Activated effector memory CD4-positive, alpha-beta T cell treated with anti-CD3 and anti-CD28 coated beads, Interleukin-2, amount 50 U/mL, for 16 hours (primary cell): Measurements from ENCODE around the gene COX15.
A peak's percentile ranks its signal among the peaks of the same experiment; 100 is the strongest.
"Not testable (repeated sequence)": the region's sequence is repeated elsewhere in the genome, so short reads cannot be mapped to it uniquely, and the experiment has no call there.

Experiments
- DNase-seq: peaks from one replicate; pipeline ENCODE4 v3.0.0-alpha.2; 2020

COX15 gene

DNA sequence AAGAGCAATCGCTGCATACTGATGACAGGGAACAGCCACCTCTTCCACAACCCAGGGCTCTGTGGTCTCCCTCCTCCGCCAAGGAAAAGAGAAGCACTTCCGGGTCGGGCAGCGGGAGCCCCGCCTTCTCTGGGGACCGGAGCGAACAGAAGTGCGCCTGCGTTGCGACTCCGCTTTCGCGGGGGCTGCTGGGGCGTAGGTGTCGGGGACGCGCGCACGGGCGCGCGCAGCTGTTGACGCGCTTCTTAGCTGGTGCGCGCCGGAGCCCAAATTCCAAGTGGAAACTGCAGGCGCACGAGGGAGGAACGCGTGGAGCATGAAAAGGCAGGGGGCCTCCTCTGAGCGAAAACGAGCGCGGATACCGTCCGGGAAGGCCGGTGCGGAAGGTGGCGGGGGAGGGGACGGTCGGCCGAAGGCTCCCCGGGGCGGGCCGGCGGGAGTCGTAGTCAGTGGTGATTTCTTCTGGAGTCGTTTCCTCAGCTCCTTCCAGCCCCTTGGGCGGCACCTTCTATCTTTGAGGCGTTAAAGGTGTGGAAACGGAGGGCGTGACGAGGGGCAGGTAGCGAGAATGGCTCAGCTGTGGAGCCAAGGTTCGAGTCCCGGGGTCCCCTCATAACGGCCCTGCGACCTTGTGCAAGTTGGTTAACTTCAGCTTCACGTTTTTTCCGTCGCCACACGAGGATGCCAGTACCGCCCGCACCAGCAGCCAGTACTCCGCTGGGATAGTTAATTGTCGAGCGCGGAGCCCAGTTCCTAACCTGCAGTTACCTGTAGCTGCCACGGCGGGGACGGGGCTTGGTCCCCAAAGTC, at the start of gene COX15, which contains the start of gene CUTC:
COX15 (minus strand) TSS at position 95 of the 810 bp plus-strand sequence; CDS start at position 17, 78 bp downstream.
CUTC (plus strand) TSS at position 202 of the 810 bp plus-strand sequence; CDS start at position 317, 115 bp downstream.
- DNase-seq, result peak; percentile 98

DNA sequence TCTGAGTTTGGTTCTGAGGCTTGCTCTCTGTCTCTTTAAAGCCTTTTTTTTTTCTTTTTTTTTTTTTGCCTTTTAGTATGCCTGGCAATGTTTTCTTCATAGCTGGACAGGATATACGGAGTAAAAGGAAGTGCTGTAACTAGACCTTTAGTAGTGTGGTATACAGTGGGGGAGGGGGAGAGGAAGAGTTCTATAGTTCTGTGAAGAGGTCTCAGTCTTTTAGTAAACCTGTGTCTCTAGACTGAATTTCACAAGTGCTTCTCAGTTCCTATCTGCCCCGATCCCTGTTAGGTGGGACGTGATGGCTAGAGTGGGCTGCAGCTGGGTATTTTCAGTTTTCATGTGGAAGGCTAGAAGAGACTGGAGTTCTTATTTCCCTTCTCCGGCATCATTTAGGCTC, 47.4 kb upstream of the COX15 start:
- no peak for DNase-seq

DNA sequence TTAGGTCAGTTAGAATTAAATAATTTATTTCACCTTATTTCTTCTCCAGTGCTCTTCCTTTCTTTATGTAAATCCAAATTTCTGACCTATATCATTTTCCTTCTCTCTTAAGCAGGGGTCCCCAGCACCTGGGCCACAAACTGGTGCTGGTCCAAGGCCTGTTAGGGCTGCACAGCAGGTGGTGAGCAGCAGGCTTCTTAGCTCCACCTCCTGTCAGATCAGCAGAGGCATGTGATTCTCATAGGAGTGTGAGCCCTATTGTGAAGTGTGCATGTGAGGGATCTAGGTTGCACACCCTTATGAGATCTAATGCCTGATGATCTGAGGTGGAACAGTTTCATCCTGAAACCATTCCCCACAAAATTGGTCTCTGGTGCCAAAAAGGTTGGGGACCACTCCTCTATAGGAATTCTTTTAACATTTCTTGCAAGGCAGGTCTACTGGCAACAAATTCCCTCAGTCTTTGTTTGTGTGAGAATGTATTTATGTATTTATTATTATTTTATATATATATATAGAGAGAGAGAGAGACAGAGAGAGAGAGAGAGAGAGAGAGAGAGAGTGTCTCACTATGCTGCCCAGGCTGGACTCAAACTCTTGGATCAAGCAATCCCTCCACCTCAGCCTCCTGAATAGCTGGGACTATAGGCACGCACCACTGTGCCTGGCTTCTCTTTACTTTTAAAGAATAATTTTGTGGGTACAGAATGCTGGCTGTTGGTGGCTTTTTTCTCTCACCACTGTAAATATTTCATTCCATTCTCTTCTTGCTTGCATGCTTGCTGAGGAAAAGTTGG, 46.2 kb upstream of the COX15 start:
- DNase-seq, result no peak

DNA sequence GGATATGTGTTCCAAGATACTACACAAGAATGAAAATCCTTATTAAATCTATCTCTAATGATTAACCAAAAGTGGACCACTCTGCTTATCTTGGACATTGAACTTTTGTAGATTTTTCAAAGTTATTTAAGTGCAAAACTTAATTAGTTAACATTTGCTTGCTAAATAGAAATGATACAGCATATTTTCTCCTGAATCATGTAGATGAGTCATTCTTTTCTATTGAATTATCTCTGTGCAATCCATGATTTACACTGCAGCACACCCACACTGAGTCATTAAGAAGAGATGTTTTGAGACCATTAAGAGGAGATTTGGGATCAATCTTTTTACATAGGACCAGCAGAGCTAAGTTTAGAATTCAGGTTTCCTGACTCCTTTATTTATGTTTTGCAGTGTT, 43.9 kb upstream of the COX15 start:
- no peak for DNase-seq

DNA sequence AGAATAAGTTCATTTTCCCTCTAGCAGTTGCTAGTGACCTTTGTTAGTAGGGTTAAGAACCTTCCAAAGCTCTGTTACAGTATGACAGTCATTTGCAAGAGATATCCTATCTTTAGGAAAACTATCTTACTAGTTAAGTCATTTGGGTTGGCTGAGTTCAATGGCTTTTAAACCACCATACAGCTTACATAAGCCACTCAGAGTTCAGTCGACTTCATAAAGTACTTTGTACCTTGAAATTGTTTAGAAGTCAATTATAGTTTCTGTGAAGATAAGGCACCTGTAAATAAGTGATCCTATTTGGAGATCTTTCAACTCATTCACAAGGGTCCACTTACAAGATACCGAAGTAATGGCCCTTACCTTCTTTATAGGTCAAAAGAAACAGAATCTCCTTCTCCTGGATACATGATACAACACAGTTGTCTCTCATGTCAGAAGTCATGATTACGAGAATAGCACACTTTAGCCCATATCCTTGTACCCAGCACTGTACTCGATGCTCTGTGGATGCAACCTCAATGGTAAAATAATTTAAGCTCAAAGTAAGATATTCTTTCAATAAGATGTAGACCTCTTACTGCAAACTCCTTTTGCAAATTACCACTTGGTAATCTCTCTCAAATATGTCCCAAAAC, 38.6 kb upstream of the COX15 start:
- DNase-seq, result no peak

DNA sequence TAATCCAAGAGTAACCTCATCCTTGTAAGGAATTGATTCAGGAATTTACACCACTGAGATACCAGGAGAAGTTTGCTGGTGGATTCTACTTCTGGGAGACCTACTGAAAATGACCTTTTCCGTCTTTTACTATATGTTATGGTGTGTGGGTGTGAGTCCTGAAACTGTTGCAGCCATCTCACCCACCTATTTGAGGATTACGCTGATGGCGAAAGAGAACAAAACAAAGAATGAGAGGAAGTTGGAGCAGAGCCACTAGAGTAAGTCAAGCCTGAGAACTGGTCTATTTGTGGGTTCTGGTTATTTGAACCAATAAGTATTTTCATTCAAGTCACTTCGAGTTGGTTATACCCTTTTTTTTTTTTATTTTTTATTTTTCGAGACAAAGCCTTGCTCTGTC, 37.8 kb upstream of the COX15 start:
- no peak for DNase-seq

DNA sequence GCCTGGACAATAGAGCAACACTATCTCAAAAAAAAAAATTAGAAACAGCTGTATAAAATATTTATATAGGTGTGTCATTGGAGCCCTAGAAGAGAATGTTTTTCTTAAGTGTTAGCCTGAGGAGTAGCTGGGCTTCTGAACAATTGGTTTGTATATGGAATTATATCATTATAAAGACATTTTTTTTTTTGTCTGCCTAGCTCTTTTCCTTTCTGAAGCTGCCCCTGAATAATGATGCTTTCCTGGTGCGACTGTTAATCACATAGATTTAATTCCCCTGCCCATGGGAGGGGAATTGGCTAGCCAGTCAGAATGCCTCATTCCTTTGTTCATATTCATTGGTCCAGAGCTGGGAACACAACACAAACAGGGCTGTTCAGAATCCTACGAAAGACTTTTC, 36.6 kb upstream of the COX15 start:
- DNase-seq, result no peak

DNA sequence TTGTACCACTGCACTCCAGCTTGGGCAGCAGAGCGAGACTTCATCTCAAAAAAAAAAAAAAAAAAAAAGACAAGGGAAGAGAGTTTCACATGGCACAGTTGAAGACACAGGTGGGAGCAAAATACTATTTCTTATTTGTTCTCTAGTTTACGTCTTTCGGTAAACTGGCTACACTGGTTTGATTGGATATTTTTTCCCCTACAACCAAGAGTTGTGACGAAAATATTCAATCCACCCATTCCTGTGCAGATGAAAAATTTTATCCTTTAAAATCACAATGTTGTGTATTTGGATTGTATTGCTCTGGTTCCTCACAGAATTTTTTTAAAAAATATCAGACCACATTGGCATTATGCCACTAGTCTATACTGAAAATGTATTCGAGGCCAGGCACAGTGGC, 36.0 kb upstream of the COX15 start:
- no peak for DNase-seq

DNA sequence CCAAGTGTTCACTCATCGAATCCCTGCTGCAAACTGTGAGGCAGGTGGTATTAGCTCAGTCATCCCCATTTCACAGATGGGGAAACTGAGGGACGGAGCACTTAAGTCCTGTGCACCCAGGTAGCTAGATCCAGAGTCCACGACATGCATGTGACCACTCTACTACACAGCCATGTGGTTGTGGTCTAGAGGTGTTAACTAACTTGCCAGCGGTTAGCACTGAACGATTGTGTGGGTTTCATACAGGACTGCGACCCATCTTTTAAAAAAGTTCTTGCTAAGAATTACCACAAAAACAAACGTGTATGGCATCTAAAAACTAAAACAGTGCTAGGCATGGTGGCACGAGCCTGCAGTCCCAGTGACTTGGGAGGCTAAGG, 34.4 kb upstream of the COX15 start:
- DNase-seq, result no peak

DNA sequence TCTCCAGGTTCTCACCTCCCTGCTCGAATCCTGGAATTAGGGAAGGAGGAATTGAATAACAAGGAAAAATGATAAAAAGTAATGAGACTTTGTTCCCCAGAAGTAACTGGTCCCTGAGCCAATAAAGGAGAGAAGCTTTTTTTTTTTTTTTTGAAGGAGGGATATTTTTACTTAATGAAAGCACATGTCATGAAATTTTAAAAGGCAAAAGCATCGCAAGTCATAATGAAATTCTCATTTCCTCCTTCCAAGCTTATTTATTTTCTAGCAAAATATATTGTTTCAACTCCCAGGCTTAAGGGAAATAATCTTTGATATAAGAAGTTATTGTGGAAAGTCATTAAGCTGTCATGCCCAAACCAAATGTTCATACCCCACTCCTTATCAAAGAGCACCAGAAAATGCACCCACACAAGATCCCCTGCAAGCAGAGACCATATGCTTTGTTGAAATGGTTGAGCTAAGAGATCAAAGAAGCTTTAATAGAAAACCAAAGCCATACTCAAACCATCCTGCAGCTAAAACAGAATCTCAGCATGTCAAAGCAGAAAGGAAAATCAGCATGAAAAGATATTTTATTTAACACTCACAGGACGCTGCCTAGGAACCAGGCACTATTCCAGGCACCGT, 33.9 kb upstream of the COX15 start:
- DNase-seq, result no peak

DNA sequence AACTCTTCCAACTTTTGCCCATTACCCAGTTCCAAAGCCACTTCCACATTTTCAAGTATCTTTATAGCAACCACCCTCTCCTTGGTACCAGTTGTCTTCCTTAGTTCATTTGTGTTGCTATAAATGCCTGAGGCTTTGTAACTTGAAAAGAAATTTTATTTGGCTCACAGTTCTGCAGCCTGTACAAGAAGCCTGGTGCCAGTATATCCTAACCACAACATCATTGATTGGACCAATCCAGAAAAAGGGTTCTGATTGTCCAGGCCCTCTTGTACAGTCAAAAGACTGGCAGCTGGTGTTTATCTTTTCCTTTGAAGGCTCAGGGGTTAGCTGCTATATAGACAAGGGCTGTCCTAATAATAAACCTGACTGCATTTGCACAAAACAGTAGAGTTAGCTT, 29.4 kb upstream of the COX15 start:
- no peak for DNase-seq

DNA sequence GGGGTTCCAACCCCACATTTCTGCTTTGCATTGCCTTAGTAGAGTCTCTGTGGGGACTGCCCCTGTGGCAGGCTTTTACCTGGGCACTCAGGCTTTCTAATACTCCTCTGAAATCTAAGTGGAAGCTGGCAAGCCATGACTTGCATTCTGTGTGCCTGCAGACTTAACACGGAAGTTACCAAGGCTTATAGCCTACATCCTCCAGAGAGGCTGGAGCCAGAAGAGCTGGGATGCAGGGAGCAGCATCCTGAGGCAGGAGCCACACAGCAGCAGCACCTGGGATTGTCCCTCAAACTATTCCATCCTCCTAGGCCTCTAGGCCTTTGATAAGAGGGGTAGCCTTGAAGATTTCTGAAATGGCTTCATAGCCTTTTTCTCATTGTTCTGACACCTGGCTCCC, 28.4 kb upstream of the COX15 start:
- no peak for DNase-seq

DNA sequence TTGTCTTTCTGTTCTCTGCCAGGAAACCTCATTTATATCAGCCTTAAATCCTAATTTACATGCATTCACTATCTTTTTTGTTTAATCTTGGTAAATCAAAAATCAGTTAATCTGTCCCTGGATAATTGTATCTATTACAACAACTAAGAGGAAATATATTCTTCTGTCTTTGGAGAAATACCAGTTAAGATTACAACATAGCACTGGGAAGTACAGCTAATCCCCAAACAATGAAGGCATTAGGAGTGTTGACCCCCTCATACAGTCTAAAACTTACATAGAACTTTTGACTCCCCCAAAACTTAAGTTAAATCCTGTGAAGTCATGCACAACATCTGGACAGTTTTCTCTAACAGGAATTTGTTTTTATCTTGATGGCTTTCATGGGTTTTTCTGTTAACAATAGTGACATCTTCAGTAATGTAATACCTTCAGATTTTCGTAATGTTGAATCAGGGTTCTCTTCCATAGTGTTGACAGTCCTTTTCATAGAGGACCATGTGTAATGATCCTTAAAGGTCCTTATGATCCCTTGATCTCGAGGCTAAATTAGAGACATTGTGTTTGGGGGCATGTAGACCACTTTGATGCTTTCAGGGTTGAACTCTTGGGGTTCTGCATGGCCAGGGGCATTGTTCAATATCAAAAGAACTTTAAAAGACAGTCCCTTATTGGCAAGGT, 26.4 kb upstream of the COX15 start:
- DNase-seq, result no peak

DNA sequence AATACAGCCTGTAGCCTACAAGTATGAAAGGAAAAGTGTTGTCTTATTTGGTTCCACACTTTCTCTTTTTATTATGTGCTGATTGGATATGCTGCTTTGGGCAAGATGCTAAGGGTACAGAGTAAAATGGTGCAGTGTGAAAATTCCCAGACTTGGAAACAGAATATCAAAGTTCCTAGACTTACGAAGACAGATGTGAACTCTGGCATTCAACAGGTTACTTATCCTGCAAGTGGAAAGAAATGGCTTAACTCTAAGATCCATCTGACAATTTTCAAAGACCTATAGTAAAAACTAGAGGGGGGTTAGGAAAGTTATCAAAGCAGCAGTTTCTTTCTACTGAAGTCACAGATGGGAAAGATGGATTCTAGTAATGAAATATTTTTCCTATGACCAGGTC, 24.2 kb upstream of the COX15 start:
- no peak for DNase-seq

DNA sequence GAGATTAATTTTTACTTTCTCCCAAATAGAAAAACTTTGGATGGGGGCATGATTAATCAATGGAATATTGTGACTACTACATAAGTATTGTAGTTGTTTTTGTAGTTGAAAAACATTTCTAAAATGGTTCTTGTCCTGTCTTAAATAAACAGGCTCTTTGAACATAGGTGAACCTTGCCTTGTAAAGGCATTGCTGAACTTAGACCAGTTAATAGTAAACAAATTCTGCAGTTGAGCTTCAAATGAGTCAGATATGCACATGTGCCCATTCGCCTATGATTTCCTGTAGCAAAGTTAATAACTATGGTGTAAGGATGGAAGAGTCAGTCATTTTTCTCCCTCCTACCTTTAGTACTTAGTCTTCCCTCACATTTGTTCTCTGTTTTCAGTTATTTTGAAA, 22.7 kb upstream of the COX15 start:
- DNase-seq, result no peak

DNA sequence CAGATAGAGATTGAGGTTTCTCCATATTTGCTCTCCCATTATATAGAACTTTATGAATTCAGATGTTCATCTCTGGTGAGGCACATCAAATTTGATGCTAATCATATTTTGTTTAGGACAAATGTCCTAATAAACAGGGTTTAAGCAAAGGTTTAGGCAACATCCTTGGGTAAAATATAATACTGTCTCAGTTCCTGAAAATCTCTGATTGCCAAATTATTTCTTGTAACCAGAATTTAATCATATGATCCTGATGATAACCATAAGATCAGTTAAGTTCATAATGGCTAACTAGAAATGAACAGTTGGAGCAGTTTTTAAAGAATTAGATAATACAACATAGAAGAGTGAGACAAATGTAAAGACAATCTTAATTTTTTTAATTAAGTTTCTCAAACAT, 18.7 kb upstream of the COX15 start:
- no peak for DNase-seq

DNA sequence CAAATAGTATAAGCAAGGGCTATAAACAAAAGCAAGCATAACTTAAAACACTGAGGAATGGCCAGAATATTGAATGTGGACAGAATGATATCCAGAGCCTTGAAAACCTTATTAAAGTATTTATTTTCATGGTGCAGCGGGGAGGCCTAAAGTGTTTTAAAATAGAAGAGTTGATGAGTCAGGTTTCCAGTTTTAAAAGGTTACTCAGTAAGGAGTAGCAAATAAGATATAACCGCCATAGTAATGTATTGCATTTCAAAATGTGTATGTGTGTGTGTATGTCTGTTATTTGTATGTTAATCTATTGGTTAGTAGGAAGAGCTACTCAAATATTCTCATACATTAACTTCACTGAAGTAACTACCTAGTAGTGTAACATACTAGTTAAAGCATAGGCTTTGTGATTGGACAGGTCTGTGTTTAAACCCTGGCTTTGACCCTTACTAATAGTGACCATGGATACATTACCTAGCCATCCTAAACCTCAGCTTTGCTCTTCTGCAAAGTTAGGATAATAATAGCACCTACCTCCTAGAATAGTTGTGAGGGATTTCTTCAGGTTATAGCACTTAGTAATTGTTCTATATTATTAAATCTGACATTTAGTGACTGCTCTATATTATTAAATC, 17.0 kb upstream of the COX15 start:
- DNase-seq, result no peak

DNA sequence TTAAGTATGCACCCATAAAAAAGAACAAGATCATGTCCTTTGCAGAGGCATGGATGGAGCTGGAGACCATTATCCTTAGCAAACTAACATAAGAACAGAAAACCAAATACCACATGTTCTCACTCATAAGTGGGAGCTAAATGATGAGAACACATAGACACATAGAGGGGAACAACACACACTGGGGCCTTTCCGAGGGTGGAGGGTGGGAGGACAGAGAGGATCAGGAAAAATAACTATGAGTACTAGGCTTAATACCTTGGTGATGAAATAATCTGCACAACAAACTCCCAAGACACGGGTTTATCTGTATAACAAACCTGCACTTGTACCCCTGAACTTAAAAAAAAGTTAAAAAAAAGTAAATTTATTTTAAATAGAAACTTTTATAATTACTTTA, 14.2 kb upstream of the COX15 start:
- DNase-seq, result not testable (repeated sequence)

DNA sequence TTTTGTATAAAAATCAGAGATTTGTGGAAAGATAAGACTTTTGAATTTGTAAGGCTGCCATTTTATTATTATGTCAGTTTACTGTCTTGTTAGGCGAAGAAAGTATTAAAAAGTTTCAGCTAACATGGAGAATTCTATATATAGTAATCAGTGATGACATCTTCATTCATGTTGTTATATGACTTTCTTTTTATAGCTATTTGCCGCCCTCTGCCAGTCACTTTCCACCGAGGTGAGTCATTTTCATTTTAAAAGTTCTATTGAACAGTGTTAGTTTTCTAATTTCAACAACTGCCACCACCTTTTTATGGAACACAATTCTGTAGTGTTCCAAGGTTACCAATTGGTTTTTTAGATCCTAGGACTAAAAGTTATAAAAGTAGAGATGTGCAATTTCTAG, 11.9 kb upstream of the COX15 start:
- DNase-seq, result no peak

DNA sequence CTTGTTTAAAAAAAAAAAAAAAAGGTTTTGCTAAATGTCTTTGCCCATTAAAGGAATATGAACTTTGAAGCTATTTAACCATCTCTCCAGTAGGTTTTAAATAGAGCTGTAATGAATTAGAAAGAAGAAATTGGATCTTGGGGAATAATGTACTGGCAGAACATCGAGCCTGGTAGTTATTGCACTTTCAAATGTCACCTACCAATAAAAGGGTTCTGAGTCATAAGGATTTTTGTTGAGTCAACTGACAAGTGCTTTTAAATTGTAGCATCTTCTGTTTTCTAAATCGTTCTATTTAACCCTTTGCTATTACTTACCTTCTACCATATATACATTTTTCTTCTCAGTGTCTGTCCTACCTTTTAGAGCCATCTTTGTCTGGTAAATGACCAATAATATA, 10.8 kb upstream of the COX15 start:
- DNase-seq, result no peak

DNA sequence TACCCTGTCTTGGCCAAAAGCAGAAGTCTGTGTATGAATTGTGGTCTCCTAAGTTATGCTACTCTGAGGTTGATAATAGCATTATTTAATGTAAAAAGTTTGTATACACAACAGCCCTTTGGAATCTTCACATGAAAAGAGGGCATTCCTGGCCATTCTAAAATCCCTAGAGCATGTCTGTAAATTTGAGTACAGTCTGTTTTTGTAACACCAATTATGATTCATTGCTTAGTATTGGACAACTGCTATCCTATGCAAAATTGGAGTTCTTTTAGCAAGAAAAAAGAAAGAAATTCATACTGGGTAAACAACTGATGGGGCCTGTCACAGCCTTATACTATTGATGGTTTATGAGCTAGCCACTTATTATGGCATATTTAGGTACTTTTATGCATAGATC, 10.3 kb upstream of the COX15 start:
- DNase-seq, result no peak

DNA sequence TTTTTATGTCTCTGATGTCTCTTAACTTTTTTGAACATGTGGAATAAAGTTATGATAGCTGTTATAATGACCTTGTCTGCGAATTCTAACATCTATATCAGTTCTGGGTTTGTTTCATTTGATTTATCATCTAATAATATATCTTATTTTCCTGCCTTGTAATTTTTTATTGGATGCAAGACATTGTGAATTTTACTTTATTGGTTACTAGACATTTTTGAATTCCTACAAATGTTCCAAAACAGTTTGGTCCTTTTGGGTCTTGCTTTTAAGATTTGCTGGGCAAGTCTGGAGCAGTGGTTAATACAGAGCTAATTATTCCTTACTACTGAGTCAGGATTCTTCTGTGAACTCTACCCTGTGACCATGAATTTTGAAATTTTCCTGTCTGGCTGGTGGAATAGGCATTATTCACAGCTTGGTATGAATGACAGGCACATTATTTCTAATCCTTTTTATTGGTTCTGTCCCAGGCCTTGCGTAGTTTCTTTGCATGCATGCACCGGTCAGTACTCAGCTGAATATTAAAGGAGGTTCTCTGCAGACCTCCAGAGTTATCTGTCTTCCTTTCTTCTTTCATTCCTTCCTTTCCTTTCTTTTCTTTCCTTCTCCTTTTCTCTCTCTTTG, 9.1 kb upstream of the COX15 start:
- DNase-seq, result no peak
